Naive thymus-derived CD8-positive, alpha-beta T cell (primary cell): ENCODE data around the gene SCAMP3. TPM values are rescaled to one million over a fixed set of nuclear protein-coding genes. Genes with fewer than 3 reads are reported as not detected.
"Not testable (repeated sequence)": the region's sequence is repeated elsewhere in the genome, so short reads cannot be mapped to it uniquely, and the experiment has no call there.

Source experiments
- ATAC-seq, 2 donors: fragments of 150-1000 bp; cut with Tn5 transposase in 1 of 2; sonication (Bioruptor Pico), chemical (Tn5 transposase) in 1 of 2; 1 replicate in 1 of 2; 2 replicates in 1 of 2; pipeline ENCODE4 v1.10.0; 2021; ENCODE audit warnings: mild to moderate bottlenecking in 2 of 2, moderate library complexity in 2 of 2
- POLR2A ChIA-PET: fragments of 350-600 bp; sonication (Branson Sonifier 250); formaldehyde crosslinking; loops from one replicate; lab custom pipeline; 2021; ENCODE audit warnings: antibody characterized with exemption; lab: Charles Lee
- DNase-seq, 10 donors: peaks; one replicate each; pipeline versions ENCODE4 v3.0.0 to v3.0.0-alpha.2; 2020 to 2022
- H3K27ac Mint-ChIP-seq, 10 donors: one replicate each; pipeline ENCODE4 v1.8.0; 2020 to 2022; ENCODE audit warnings: mild to moderate bottlenecking in 10 of 10, mixed read lengths in 10 of 10, moderate library complexity in 4 of 10, inconsistent platforms in 1 of 10
- H3K27me3 Mint-ChIP-seq, 5 donors: one replicate each; pipeline ENCODE4 v1.8.0; 2021 to 2022; ENCODE audit warnings: mixed read lengths in 5 of 5
- H3K36me3 Mint-ChIP-seq, 3 donors: one replicate each; pipeline ENCODE4 v1.8.0; 2020 to 2022; ENCODE audit warnings: mixed read lengths in 3 of 3, mild to moderate bottlenecking in 2 of 3, inconsistent platforms in 1 of 3
- H3K4me1 Mint-ChIP-seq, 4 donors: one replicate each; pipeline ENCODE4 v1.8.0; 2021 to 2022; ENCODE audit warnings: mixed read lengths in 4 of 4
- H3K4me3 Mint-ChIP-seq, 10 donors: one replicate each; pipeline ENCODE4 v1.8.0; 2020 to 2022; ENCODE audit warnings: mild to moderate bottlenecking in 10 of 10, mixed read lengths in 10 of 10, moderate library complexity in 6 of 10, inconsistent platforms in 1 of 10
- H3K9me3 Mint-ChIP-seq, 9 donors: one replicate each; pipeline ENCODE4 v1.8.0; 2020 to 2022; ENCODE audit warnings: mixed read lengths in 9 of 9, mild to moderate bottlenecking in 3 of 9, inconsistent platforms in 1 of 9, moderate library complexity in 1 of 9
- polyA plus RNA-seq, 3 donors: library from polyadenylated mRNA; unstranded; fragments of 300-500 nt; fragmentation: Illumina TruSeq; gene quantifications; one replicate each; pipeline ENCODE4 v1.2.3, GENCODE V29; 2021
- total RNA-seq, 8 experiments: library from RNA in 2 of 8; stranded (reverse) in 2 of 8; gene quantifications; one replicate each; pipeline ENCODE4 v1.2.3 and lab custom pipeline; 2021 to 2026

The SCAMP3 gene
- total and polyA plus RNA-seq, 5 experiments from 2014 or later, result 93.3 to 189 (median 124) TPM

DNA sequence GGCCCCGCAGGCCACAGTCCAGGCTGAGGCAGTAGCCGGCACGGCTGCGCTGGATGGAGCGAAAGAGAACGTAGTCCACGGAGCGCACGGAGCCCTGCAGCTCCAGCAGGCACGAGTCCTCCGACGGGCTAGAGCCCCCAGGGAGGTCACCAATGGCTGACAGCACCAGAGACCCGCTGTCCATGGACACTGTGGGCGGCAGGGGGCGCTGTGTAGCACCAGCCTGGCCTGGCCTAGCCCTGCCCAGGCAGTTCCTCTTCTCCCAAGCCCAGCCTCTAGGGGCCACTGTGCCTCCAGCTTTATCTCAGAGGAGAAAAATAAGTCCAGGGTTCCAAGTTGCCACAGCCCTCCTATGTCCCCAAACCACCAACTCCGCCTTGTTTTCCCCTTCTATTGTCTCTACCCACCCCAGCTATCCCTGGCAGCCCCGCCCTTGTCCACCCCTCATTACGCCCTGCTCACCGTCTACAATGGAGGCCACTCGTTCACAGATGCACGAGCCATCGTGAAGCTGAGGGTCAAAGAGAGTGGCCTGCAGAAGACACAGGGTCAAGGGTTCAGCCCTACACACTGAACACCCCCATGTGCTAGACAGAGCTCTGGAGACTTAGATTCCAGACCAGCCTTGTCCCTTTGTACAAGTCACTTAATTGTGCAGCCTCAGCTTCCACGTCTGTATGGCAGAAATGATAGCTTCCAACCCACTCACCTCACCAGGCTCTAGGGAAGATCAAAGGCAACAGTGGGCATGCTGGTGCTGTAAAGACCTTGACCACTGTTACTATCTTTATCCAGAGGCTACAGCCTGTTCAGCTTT lies 11.3 kb downstream of the SCAMP3 start:
- H3K4me1 Mint-ChIP-seq, result peaks cover 14 to 33% (median 29%) of the 10 kb centered on the region in 4 donors
- peak overlapping the region in 9 of 10 donors; percentile 31 to 84 (median 69) for H3K27ac Mint-ChIP-seq
- no peaks in the 10 kb centered on the region for H3K27me3 Mint-ChIP-seq
- peak; percentile 93 to 99 for ATAC-seq
- peak; percentile 90 to 99 (median 96) for DNase-seq
- H3K4me3 Mint-ChIP-seq, result peak overlapping the region; percentile 60 to 82 (median 72)
- no peaks in the 10 kb centered on the region for H3K36me3 Mint-ChIP-seq
- H3K9me3 Mint-ChIP-seq, result no peaks in the 10 kb centered on the region
- POLR2A ChIA-PET, result interaction anchor here (0.7 to 4.2 kb wide), 12 partner anchors 9 to 717 kb away, joined by 3 to 37 read pairs (median 4); partner anchors contain the start of genes CLK2, FDPS, KRTCAP2 and RUSC1

DNA sequence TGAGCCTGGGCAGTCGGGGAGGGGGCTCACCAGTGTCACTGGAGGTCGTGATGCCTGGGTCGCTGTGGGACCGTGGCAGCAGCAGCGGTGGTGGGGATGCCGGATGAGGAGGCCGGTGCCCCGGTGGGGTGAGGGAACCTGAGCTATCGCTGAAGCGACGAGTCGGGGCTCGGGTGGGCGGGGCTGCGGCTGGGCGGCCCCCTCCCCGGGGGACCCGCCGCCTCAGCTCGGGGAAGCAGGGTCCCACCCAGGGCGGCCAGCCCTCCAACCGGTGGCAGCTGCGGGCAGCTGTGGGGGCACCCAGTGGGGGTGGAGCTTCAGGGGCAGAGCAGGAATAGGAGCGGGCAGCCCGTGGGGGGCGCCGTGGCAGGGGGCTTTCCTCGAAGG lies 11.9 kb downstream of the SCAMP3 start:
- Mint-ChIP-seq H3K4me1 (peaks cover 14 to 31% (median 25%) of the 10 kb centered on the region in 4 donors), H3K27ac (peak overlapping the region in 7 of 10 donors; percentile 43 to 84 (median 57)), H3K4me3 (peak overlapping the region; percentile 68 to 82 (median 75)), H3K36me3 (no peaks in the 10 kb centered on the region), H3K27me3 (no peaks in the 10 kb centered on the region), H3K9me3 (no peaks in the 10 kb centered on the region)
- POLR2A ChIA-PET, result interaction anchor here (0.7 to 4.2 kb wide), 13 partner anchors 9 to 718 kb away, joined by 3 to 37 read pairs (median 4); partner anchors contain the start of genes CLK2, FDPS, KRTCAP2 and RUSC1
- DNase-seq (peak in 5 of 10 donors; percentile 19 to 48 (median 41)), ATAC-seq (peak; percentile 46 to 52)

GRCh38 chr1:155247667-155248553 lies 14.2 kb downstream of the SCAMP3 start:
- H3K27me3 Mint-ChIP-seq, result peaks cover 0 to 5% (median 2%) of the 10 kb centered on the region in 5 donors
- no peak overlapping the region for H3K4me3 Mint-ChIP-seq
- H3K27ac Mint-ChIP-seq, result peak overlapping the region in 3 of 10 donors; percentile 19 to 68 (median 48)
- peaks cover 0 to 3% (median 3%) of the 10 kb centered on the region in 3 donors for H3K36me3 Mint-ChIP-seq
- no peak for DNase-seq
- H3K9me3 Mint-ChIP-seq, result peaks cover 0 to 5% (median 2%) of the 10 kb centered on the region in 9 donors
- POLR2A ChIA-PET, result interaction anchor here (1.0 to 4.2 kb wide), 4 partner anchors 15 to 91 kb away, joined by 3 to 37 read pairs (median 4); partner anchors contain the start of genes MTX1, RUSC1, SCAMP3 and THBS3
- ATAC-seq, result no peak
- H3K4me1 Mint-ChIP-seq, result peaks cover 16 to 33% (median 26%) of the 10 kb centered on the region in 4 donors

- ATAC-seq, DNase-seq, H3K36me3 Mint-ChIP-seq, H3K27me3 Mint-ChIP-seq, H3K9me3 Mint-ChIP-seq: not testable (repeated sequence)
- Mint-ChIP-seq H3K4me1 (peaks cover 14 to 41% (median 32%) of the 10 kb centered on the region in 4 donors), H3K4me3 (peak overlapping the region in 1 of 10 donors; percentile 3), H3K27ac (peak overlapping the region in 7 of 10 donors; percentile 9 to 74 (median 53))
- POLR2A ChIA-PET, result interaction anchor here (1.0 kb wide), 1 partner anchor 92 kb away, joined by 3 read pairs; no protein-coding TSS in a partner anchor
Measured at GRCh38 chr1:155246796-155247195, 15.4 kb downstream of the SCAMP3 start.

GRCh38 chr1:155245163-155245524 lies 17.0 kb downstream of the SCAMP3 start:
- Mint-ChIP-seq H3K4me1 (peaks cover 16 to 51% (median 41%) of the 10 kb centered on the region in 4 donors), H3K27me3 (peaks cover 0 to 5% (median 2%) of the 10 kb centered on the region in 5 donors), H3K4me3 (peak overlapping the region; percentile 77 to 94 (median 89)), H3K36me3 (peaks cover 0 to 3% (median 3%) of the 10 kb centered on the region in 3 donors), H3K27ac (peak overlapping the region; percentile 93 to 100 (median 96)), H3K9me3 (peaks cover 0 to 5% (median 2%) of the 10 kb centered on the region in 9 donors)
- DNase-seq, result no peak
- ATAC-seq, result no peak
- POLR2A ChIA-PET, result interaction anchor here (0.5 to 3.6 kb wide), 15 partner anchors 9 to 751 kb away, joined by 3 to 27 read pairs (median 6); partner anchors contain the start of genes ASH1L, ENTREP3, KRTCAP2 and MSTO1

- POLR2A ChIA-PET, result interaction anchor here (0.5 to 3.6 kb wide), 19 partner anchors 9 to 1349 kb away, joined by 3 to 27 read pairs (median 6); partner anchors contain the start of genes ENTREP3, KRTCAP2, MSTO1 and MTX1
- peaks cover 0 to 3% (median 3%) of the 10 kb centered on the region in 3 donors for H3K36me3 Mint-ChIP-seq
- H3K4me1 Mint-ChIP-seq, result peaks cover 16 to 52% (median 42%) of the 10 kb centered on the region in 4 donors
- ATAC-seq (peak; percentile 94 to 96), DNase-seq (peak; percentile 86 to 99 (median 96))
- peaks cover 0 to 5% (median 2%) of the 10 kb centered on the region in 9 donors for H3K9me3 Mint-ChIP-seq
- H3K27me3 Mint-ChIP-seq, result peaks cover 0 to 5% (median 2%) of the 10 kb centered on the region in 5 donors
- H3K27ac Mint-ChIP-seq, result peak overlapping the region; percentile 93 to 100 (median 96)
- peak overlapping the region; percentile 77 to 94 (median 89) for H3K4me3 Mint-ChIP-seq
Measured at GRCh38 chr1:155244368-155245162, 17.6 kb downstream of the SCAMP3 start.

- ATAC-seq (no peak), DNase-seq (no peak)
- POLR2A ChIA-PET, result interaction anchor here (0.9 to 3.6 kb wide), 6 partner anchors 16 to 734 kb away, joined by 3 to 27 read pairs (median 12); partner anchors contain the start of gene SCAMP3
- Mint-ChIP-seq H3K4me3 (peak overlapping the region; percentile 77 to 94 (median 89)), H3K27me3 (peaks cover 0 to 5% (median 2%) of the 10 kb centered on the region in 5 donors), H3K36me3 (peaks cover 0 to 18% (median 3%) of the 10 kb centered on the region in 3 donors), H3K27ac (peak overlapping the region; percentile 93 to 100 (median 96)), H3K9me3 (peaks cover 0 to 5% (median 2%) of the 10 kb centered on the region in 9 donors), H3K4me1 (peaks cover 16 to 57% (median 46%) of the 10 kb centered on the region in 4 donors)
Measured at GRCh38 chr1:155242805-155243358, 19.3 kb downstream of the SCAMP3 start.

GRCh38 chr1:155241841-155242264 lies 20.3 kb downstream of the SCAMP3 start:
- Mint-ChIP-seq H3K36me3 (peaks cover 0 to 28% (median 3%) of the 10 kb centered on the region in 3 donors), H3K4me3 (peak overlapping the region in 8 of 10 donors; percentile 84 to 94 (median 89)), H3K27ac (peak overlapping the region; percentile 63 to 98 (median 90)), H3K4me1 (peaks cover 16 to 57% (median 46%) of the 10 kb centered on the region in 4 donors), H3K27me3 (peaks cover 0 to 5% (median 2%) of the 10 kb centered on the region in 5 donors), H3K9me3 (peaks cover 0 to 5% (median 2%) of the 10 kb centered on the region in 9 donors)
- ATAC-seq (no peak), DNase-seq (no peak)
- POLR2A ChIA-PET, result interaction anchor here (0.7 to 1.8 kb wide), 11 partner anchors 9 to 348 kb away, joined by 3 to 10 read pairs (median 3); partner anchors contain the start of genes CLK2, MTX1 and SCAMP3

GRCh38 chr1:155241069-155241679 lies 21.0 kb downstream of the SCAMP3 start:
- Mint-ChIP-seq H3K27me3 (peaks cover 0 to 5% (median 2%) of the 10 kb centered on the region in 5 donors), H3K4me1 (peaks cover 16 to 57% (median 46%) of the 10 kb centered on the region in 4 donors), H3K9me3 (peaks cover 0 to 5% (median 2%) of the 10 kb centered on the region in 9 donors), H3K36me3 (peaks cover 0 to 34% (median 3%) of the 10 kb centered on the region in 3 donors), H3K27ac (peak overlapping the region; percentile 55 to 98 (median 90)), H3K4me3 (peak overlapping the region; percentile 84 to 94 (median 88))
- ATAC-seq (peak; percentile 13 to 32), DNase-seq (peak; percentile 23 to 83 (median 66))
- POLR2A ChIA-PET, result interaction anchor here (0.7 to 1.8 kb wide), 15 partner anchors 9 to 615 kb away, joined by 3 to 10 read pairs (median 3); partner anchors contain the start of genes CLK2, ENTREP3, MTX1 and SCAMP3

DNA sequence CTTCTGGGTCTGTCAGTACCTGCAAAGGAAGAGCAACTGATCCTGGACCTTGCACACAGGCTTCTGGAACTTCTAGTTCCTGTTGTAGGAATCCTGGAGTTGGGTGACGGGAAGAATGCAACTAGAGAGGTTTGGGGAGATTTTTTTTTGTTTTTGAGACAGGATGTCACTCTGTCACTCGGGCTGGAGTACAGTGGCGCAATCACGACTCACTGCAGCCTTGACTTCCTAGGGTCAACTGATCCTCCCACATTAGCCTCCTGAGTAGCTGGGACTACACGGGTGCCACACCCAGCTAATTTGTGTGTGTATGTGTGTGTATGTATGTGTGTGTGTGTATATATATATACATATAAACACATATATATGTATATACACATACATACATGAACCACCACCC lies 25.7 kb downstream of the SCAMP3 start:
- H3K4me3 Mint-ChIP-seq, result no peak overlapping the region
- H3K36me3 Mint-ChIP-seq, result peaks cover 0 to 38% (median 3%) of the 10 kb centered on the region in 3 donors
- DNase-seq, result no peak
- H3K27ac Mint-ChIP-seq, result peak overlapping the region in 1 of 10 donors; percentile 75
- no peaks in the 10 kb centered on the region for H3K27me3 Mint-ChIP-seq
- H3K9me3 Mint-ChIP-seq, result no peaks in the 10 kb centered on the region
- POLR2A ChIA-PET, result no interaction called here
- no peak for ATAC-seq
- peaks cover 6 to 25% (median 18%) of the 10 kb centered on the region in 4 donors for H3K4me1 Mint-ChIP-seq
